Fibroblast of peridontal ligament (primary cell): Measurements from ENCODE around the gene SEMA3E.
"Not testable (repeated sequence)": the region's sequence is repeated elsewhere in the genome, so short reads cannot be mapped to it uniquely, and the experiment has no call there.

Experiments used
- DNase-seq: peaks from one replicate; pipeline ENCODE4 v3.0.0-alpha.2; 2010; ENCODE audit errors: extremely low read depth

The SEMA3E gene

DNA sequence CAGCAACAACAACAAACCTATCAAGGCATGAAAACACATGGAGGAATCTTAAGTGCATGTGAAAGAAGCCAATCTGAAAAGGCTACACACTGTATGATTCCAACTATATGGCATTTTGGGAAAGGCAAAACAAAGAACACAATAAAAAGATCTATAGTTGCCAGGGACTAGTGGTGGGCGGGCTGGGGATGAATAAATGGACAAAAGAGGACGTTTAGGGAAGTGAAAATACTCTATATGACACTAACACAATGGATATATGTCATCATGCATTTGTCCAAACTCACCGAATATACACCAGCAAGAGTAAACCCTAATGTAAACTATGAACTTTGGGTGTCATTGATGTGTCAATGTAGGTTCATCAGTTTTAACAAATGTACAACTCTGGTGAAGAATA lies 89.1 kb downstream of the SEMA3E start:
- DNase-seq = no peak

DNA sequence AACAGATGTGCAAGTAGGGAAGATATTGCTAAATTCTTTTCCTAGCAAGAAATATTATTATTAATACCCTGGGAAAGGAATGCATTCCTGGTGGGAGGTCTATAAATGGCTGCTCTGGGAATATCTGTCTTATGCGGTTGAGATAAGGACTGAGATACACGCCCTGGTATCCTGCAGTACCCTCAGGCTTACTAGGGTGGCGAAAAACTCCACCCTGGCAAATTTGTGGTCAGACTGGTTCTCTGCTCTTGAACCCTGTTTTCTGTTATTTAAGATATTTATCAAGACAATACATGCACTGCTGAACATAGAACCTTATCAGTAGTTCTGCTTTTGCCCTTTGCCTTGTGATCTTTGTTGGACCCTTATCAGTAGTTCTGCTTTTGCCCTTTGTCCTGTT lies 96.4 kb downstream of the SEMA3E start:
- DNase-seq = not testable (repeated sequence)

GRCh38 chr7:83550100-83550499 lies 98.8 kb downstream of the SEMA3E start:
- peak; percentile 85 for DNase-seq

DNA sequence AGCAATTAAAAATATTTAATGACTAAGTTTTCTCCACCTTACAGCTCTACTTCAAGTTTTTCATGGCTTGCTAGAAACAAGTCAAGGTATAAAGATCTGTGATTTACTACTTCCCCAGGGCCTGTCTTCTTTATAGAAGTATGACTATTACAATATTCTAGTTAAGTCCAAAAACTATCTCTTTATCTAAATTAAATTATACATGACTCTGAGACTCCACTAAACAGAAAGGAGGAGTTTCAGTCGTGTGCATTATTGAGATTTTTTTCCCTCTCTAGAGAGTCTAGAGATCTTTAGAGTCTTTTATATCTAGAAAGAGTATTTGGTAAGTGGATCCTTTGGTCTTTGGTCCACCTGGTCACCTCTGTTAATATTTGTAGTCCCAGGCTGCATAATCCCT lies 100.7 kb downstream of the SEMA3E start:
- no peak for DNase-seq

DNA sequence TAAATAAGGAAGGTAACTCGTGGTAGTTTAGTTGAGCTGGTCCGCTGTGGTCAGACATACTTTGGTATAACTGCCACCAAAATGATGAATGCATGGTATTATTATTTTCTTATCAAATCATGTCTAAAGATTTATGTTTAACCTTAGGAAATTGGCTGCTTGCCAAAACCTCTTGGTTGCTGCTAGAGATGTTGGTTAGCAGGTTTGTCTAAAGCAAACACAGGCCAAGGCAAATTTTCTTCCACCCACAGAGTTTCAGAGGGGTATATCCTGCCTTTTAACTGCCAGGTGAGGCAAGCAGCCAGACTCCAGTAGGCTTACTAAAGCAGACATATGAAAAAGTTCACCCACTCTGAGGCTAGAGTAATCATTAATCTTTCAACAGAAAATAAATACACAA lies 101.4 kb downstream of the SEMA3E start:
- DNase-seq = peak; percentile 34

DNA sequence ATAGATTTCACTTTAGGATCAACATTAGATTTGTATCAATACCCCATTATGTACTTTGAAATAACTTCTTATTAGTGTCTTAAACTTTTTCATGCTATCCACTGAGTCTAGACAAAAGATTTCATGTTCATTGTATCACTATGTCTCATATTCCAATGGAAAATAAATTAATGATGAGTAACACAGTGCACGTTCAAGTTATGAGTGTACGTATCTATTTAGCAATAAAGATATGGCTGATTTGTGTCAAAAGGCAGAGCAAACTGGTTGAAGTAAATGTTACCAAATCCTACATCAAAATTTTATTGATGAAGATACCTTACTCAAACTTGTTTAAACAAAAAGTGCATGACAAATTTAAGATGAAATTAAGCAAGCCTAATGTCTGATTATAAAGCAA lies 102.4 kb downstream of the SEMA3E start:
- DNase-seq = peak; percentile 30

GRCh38 chr7:83541187-83541960 lies 107.6 kb downstream of the SEMA3E start:
- no peak for DNase-seq

DNA sequence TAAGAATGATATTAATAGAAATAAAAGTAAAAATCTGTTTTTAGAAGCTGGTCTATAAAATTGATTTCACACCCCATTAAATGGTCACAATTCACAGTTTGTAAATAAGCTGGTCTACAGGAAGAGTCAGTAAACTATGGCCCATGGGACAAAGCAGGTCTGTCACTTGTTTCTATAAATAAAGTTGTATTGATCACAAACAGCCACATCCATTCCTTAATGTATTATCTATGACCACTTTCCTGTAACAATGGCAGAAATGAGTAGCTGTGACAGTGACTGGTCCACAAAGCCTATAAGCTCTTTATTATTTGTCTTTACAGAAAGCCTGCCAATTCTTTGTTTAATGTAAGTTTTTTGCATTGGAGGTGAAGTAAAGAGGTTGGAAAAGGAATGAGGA lies 114.5 kb downstream of the SEMA3E start:
- DNase-seq = no peak

DNA sequence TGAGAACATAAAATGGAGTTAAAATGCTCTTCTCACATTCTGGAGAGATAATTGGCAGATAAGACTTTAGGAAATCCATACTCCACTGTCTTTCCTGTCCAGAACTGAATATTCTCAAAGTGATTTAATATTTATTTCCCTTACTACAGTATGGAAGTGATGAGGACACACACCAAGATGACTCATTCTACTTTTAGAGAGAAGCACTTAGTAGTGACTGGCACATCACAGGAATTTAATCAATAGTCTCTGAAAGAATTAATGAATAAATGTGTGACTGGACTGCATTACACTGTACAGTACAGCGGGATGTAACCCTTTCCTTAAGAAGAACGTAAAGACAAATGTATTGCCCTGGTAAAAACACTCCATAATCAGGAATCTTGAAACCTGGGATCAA lies 116.7 kb downstream of the SEMA3E start:
- peak; percentile 23 for DNase-seq

DNA sequence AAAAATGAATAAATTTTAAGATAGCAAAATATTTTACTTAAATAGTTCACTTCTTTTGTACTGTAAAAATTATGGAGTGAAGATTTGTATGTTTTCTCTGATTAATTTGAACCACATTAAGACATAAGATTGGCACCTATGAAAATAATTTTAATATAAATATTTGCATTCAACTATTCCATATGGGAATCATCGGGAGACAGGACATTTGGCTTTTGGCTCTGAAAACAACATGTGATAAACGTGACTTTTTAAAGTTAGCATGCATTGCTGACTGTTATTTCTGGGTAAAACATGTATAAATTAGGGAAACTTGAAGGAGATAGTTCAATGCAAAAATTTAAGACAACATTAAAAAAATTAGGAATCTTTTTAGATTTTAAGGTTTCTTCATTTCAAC lies 117.2 kb downstream of the SEMA3E start:
- DNase-seq = no peak

- DNase-seq = no peak
These were observed 120.0 kb downstream of the SEMA3E start for GRCh38 chr7:83528925-83529423.

- DNase-seq = no peak
These were observed 124.5 kb downstream of the SEMA3E start for GRCh38 chr7:83524277-83525075.

DNA sequence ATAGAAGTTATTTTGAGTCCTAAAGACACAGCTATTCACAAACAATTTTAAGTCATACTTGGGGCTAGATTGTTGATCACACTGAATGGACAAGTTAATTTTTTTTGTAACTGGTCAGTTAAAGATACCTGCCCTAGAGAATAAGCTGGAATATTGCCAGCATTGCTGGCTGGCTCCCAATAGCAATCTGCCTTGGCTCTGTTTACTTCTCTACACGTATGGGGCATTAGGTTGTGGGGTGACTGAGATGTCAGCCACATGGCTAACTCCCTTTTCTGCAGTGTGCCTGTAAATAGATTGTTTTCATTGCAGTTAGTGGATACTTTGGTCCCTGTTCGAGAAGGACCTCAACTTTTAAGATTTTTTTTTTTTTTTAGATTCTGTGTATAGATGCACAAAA lies 128.2 kb downstream of the SEMA3E start:
- DNase-seq = no peak

DNA sequence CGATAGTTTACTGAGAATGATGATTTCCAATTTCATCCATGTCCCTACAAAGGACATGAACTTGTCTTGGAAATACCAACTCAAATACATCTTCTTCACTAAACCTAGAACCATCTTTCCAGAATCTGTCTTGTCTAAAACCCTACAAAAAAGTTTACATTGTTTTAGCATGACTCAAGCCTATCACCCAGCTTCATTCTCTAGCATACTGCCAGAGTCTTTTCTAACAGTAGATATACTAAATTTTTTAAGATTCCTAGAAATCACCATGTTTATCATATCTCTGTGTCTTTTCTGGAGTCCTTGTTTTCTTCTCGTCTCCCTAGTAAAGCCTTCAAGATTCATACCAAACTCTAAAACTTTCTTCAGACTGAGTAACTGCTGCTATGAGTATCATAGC lies 129.7 kb downstream of the SEMA3E start:
- DNase-seq = peak; percentile 37

- peak; percentile 13 for DNase-seq
These were observed 131.8 kb downstream of the SEMA3E start for GRCh38 chr7:83517035-83517700.

- no peak for DNase-seq
These were observed 134.0 kb downstream of the SEMA3E start for GRCh38 chr7:83514977-83515376.

DNA sequence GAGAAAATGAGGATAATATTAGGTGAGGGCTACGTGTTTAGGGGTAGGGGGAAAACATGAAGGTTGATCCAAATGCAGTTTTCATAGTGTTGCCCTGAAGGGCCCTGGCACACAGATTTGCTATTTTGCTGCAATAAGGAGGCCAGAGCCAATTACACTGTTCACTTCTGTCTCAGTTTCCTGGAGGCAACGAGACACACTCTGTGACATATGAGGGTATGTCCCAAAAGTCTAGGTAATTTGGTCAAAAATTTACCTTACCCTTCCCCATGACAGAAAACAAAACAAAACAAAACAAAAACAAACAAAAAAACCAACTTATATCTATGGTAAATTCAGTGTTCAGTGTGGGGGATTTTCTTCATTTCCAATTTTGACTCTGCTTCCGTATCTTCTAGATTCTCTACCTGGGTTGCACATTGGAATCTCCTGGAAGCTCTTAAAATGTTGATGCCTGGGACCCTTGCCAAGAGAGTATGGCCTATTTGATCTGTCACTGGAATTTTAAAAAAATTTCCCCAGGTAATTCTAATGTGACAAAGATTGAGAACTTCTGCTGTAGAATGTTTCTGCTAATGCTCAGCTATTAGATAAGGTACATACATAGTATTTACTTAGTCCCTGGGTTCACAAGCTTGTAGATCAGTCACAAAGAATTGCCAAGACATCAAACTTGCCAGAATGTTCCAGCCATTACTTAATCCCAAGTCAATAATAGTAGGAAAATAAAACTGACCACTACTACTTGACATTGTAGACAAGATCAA lies 139.5 kb downstream of the SEMA3E start:
- DNase-seq = no peak

DNA sequence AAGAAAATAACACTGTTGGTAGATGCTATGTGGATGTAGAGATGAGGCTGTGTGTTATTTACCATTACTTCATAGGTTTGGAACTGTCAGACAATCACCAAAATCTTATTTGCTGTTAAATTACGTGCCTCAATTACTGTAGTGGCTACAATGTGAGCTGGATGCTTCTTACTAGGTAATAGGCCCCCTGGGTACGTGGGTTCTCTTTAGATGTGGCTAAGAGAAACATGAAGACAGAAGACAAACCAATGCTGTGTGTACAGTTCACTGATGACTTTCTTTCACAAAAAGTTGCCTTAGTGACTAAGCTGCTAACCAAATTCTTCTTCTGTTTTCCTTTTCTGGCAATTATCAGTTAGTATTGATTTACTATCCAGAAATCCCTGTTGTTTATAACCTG lies 144.6 kb downstream of the SEMA3E start:
- no peak for DNase-seq

DNA sequence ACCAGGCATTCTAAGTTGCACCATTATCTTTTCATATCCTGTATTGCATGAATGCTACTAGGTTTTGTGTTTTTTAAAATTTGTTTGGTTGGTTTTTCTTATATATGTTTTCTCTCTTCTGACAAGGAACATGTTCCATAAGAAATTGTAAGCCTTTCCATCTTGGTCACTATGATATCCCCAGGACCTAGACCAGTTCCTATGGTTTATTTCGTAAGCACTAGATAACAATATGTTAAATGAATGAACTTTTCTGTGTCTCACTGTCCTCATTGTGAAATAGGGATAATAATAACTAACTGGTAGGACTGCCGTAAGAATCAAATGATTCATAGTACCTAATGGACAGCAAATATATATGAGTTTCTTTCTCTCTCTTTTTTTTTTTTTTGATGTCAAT lies 146.3 kb downstream of the SEMA3E start:
- no peak for DNase-seq

GRCh38 chr7:83494683-83495082 lies 154.3 kb downstream of the SEMA3E start:
- DNase-seq = no peak

- no peak for DNase-seq
These were observed 156.1 kb downstream of the SEMA3E start for GRCh38 chr7:83492802-83493201.

DNA sequence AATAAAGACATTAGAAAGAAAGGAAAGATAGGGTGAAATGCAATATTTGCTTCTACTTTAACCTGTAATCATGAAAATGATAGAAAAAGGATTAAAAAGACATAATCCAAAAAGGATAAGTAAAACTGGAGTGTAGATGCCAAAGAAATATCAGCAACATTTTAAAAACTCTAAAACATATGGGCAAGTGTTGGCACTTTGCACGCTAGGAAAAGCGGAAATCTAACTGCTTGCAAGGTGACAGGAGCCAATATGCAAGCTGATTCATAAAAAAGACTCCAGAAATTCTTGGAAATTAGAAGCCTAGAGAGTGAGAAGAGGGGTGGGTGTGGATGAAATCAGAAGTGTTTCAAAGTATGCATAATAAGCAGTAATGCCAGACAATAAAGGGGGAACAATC lies 161.1 kb downstream of the SEMA3E start:
- no peak for DNase-seq
